NCI-H2081 treated with DMSO at 0.1 percent for 48 hours (cell line): ENCODE data around the gene TPSD1.
A peak's percentile ranks its signal among the peaks of the same experiment; 100 is the strongest.
"Not testable (repeated sequence)": the region's sequence is repeated elsewhere in the genome, so short reads cannot be mapped to it uniquely, and the experiment has no call there.

Source experiments
- DNase-seq: peaks from one replicate; lab custom pipeline; 2025; lab: John Stamatoyannopoulos, UW

The TPSD1 gene

DNA sequence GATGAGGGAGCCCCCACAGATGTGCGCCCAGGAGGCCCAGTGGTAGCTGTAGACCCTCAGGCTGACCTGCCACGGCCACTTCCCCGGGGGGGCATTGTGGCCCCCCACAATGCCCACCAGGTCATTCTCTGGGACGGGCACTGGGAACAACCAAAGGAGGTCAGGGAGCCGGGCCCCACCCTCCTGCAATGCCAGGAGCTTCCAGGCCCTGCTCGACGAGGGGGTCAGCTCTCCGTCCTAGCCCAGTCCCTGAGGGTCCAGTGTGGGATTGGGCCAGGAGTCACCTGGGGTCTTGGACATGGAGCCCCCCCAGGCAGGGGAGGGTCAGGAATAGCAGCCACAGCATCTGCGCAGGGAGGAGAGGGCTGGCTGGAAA is 7.0 kb downstream of the TPSD1 start:
- DNase-seq: no peak

GRCh38 chr16:1263591-1264344 is 7.9 kb downstream of the TPSD1 start:
- no peak for DNase-seq

GRCh38 chr16:1264345-1265089 is 8.6 kb downstream of the TPSD1 start:
- DNase-seq: no peak

DNA sequence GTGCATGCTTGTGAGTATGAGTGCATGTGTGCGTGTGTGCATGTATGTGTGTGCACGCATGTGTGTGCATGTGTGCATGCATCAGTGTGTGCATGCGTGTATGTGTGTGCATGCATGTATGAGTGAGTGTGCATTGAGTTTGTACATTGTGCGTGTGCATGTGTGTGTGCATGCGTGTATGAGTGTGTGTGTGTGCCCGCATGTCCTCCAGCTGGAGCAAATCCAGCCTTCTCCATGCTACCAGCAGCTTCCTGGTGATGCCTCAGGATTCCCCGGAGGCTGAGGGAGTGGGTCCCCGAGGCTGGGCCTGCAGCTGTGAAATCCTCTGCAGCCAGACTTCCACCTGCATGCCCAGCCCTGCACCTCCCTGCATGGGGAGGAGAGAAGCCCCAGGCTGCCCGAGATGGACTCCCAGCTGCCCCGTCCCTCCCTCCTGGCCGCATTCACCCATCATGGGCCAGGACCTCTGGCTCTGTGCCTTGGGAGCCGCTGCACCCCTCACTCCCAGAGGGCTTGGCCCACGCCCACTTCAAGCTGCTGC is 9.3 kb downstream of the TPSD1 start:
- no peak for DNase-seq

GRCh38 chr16:1265826-1266225 is 10.0 kb downstream of the TPSD1 start:
- no peak for DNase-seq

- not testable (repeated sequence) for DNase-seq
These were observed 13.5 kb downstream of the TPSD1 start for GRCh38 chr16:1269418-1269817.

DNA sequence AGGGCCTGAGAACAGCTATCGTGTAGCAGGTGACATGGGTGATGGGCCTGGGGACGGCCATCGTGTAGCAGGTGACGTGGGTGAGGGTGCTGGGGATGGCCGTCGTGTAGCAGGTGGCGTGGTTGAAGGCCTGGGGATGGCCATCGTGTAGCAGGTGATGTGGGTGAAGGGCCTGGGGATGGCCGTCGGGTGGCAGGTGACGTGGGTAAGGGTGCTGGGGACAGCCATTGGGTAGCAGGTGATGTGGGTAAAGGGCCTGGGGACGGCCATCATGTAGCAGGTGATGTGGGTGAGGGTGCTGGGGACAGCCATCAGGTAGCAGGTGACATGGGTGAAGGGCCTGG is 15.5 kb downstream of the TPSD1 start:
- no peak for DNase-seq

DNA sequence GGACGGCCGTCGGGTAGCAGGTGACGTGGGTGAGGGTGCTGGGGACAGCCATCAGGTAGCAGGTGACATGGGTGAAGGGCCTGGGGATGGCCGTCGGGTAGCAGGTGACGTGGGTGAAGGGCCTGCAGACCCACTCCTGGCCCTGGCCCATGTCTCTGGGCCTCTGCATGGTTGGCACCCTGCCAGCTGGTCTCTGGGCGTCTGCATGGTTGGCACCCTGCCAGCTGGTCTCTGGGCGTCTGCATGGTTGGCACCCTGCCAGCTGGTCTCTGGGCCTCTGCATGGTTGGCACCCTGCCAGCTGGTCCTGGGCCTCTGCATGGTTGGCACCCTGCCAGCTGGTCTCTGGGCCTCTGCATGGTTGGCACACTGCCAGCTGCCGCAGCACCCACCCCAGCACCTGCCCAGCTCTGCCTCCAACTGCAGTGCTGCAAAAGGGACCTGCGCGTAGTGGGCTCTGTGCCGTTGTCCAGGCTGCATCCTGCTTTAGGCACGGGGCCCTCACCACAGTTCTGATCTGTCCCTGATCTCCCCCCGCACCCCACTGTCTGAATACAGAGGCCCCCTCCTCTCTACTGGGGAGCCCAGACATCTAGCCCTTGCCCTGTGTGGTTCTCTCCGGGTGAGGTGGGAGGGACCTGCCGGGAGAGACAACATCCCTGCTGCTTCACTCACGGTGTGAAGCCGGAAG is 16.0 kb downstream of the TPSD1 start:
- DNase-seq: peak; percentile 48

DNA sequence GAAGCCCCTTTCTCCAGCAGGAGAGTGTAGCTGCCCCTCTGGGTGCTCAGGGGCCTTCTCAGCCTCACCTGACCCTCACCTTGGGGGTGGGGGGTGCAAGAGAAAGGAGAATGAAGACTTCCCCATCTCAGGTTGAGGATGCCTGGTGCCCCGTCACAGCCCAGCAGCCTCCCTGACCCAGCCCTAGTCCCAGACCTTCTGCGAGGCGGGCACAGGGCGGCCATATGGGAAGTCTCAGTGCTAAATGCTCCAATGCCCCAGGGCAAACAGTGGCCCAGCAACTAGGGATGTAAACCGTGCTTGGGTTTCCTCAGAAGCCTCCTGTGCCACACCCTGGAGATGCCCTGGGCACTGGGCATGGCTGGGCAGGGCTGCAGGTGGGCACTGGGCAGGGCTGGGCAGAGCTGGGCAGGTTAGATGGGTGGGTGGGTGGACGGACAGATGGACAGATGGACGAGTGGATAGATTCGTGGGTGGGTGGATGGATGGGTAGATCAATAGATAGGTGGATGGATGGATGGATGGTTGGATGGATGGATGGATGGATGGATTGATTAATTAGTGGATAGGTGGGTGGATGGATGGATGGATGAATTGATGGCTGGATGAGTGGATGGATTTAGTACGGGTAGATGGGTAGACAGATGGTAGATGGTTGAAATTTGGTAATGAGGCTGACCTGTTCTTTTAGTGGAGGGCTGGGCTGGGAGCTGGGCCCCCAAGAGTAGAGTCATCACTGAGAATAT is 16.8 kb downstream of the TPSD1 start:
- no peak for DNase-seq

DNA sequence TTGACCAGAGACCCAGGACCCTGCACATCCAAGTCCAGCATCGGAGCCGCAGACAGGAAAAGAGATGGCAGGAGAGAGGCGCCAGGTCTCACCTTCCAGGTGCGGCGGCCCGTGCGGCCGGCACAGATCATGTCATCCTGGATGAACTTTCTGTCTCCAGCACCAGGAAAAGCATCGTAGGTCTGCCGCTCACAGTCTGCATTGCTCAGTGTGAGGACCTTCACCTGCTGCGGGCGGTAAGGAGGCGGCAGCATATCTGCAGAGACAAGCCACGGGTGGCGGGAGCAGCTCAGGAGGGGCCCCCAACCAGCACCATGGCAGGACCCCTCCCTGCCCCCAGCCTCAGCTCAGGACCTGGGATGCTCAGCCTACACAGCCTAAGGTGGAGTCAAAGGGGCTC is 17.9 kb downstream of the TPSD1 start:
- DNase-seq: no peak

- DNase-seq: no peak
These were observed 18.9 kb downstream of the TPSD1 start for GRCh38 chr16:1274767-1275166.

- DNase-seq: no peak
These were observed 20.1 kb downstream of the TPSD1 start for GRCh38 chr16:1275791-1276579.

GRCh38 chr16:1276580-1276878 is 20.7 kb downstream of the TPSD1 start:
- DNase-seq: no peak

GRCh38 chr16:1277151-1277598 is 21.3 kb downstream of the TPSD1 start:
- no peak for DNase-seq

- DNase-seq: no peak
These were observed 21.9 kb downstream of the TPSD1 start for GRCh38 chr16:1277617-1278282.

GRCh38 chr16:1278477-1278876 is 22.6 kb downstream of the TPSD1 start:
- no peak for DNase-seq

DNA sequence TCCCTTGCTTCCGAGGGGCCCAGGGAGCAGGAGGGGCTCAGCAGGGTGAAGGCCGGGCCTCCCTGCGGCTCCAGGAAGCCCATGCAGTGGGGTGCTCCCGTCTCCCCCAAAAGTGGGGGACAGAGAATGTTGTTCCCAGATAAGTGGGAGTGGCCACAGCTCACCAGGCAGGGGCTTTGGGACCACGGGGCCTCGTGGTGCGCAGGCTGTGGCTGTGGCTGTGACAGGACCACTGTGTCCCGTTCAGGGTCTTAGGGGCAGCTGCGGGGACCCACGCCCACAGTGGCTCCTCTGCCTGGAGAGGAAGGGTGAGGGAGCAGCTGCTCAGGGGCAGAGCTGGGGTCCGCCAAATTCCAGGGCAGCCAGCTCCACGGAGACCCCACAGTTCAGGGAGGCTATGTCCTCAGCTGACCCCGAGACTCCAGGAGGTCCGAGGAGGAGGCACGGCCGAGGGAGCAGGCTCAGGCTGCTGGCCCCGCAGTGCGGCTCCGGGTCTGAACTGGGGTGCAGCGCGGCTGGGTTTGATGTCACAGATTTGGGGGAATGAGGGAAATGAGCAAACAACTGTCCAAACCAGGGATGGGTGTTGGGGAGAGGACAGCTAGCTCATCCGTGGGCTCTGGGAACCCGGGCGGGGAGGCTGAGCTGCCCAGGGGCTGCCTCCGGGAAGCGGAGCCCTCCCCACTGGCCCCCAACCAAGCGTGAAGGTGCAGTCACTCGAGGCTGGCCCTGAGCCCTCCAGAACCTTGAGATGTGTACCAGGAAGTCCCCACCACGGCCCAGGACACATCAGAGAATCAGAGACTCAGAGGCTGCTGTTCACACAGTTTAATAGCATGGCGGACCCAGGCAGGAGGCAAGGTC is 23.4 kb downstream of the TPSD1 start:
- DNase-seq: no peak

GRCh38 chr16:1279945-1280589 is 24.2 kb downstream of the TPSD1 start:
- DNase-seq: no peak

- no peak for DNase-seq
These were observed 24.9 kb downstream of the TPSD1 start for GRCh38 chr16:1280783-1281182.
